ENCODE data around the gene PSMB9. TPM values are rescaled to one million over a fixed set of nuclear protein-coding genes. Genes with fewer than 3 reads are reported as not detected.

The PSMB9 gene
- total and polyA plus RNA-seq, 2 donors (not counting 1 experiment from before 2014, with no cell fraction given) = 64.4 to 75.0 TPM

- H3K9me3 ChIP-seq (ENCODE audit: control insufficient read depth, insufficient read depth, low read depth, low read length) = no peaks in the 10 kb centered on the region
- no peak overlapping the region for H3K27ac ChIP-seq (ENCODE audit: insufficient read depth, low read length)
- H3K4me2 ChIP-seq (ENCODE audit: extremely low read depth, insufficient read depth, low read length) = no peak overlapping the region
- no peak overlapping the region for H3K9ac ChIP-seq (ENCODE audit: insufficient read depth, low read length)
- no peaks in the 10 kb centered on the region for H3K27me3 ChIP-seq (ENCODE audit: control insufficient read depth, insufficient read depth, low read length)
- no peaks in the 10 kb centered on the region for H3K4me1 ChIP-seq (ENCODE audit: control insufficient read depth, extremely low read depth, insufficient read depth, low read length)
- H4K20me1 ChIP-seq (ENCODE audit: control insufficient read depth, extremely low read depth, insufficient read depth, low read length) = no peaks in the 10 kb centered on the region
- DNase-seq (ENCODE audit: low read depth in 2 of 2) = no peak
- H3K79me2 ChIP-seq (ENCODE audit: control insufficient read depth, insufficient read depth, low read length) = peaks cover 3% of the 10 kb centered on the region
- H3K36me3 ChIP-seq (ENCODE audit: control insufficient read depth, insufficient read depth, low read length) = peaks cover 10% of the 10 kb centered on the region
- H3K4me3 ChIP-seq (replicated peaks in 1 of 4; ENCODE audit: control extremely low read depth in 1 of 4, insufficient read depth in 1 of 4, low read depth in 3 of 4, low read length in 4 of 4) = peak overlapping the region in 1 of 4 experiments; percentile 6
- no peak for TF ChIP-seq CTCF (conservative IDR thresholded peaks at IDR 0.05 in 1 of 2, IDR thresholded peaks at IDR 0.05 in 1 of 2; ENCODE audit: low read depth in 1 of 2, low read length in 2 of 2)
- TF ChIP-seq EZH2 (IDR thresholded peaks at IDR 0.05; ENCODE audit: low read length, missing control alignments) = no peak
- H2AFZ ChIP-seq (ENCODE audit: low read length) = no peak overlapping the region
Observed at GRCh38 chr6:32836873-32837272, 17.1 kb upstream of the PSMB9 start.

GRCh38 chr6:32837651-32838113 lies 16.3 kb upstream of the PSMB9 start:
- Histone ChIP-seq H3K27me3 (ENCODE audit: control insufficient read depth, insufficient read depth, low read length) (no peaks in the 10 kb centered on the region), H3K27ac (ENCODE audit: insufficient read depth, low read length) (peak overlapping the region; percentile 90), H3K4me2 (ENCODE audit: extremely low read depth, insufficient read depth, low read length) (peak overlapping the region; percentile 98), H3K79me2 (ENCODE audit: control insufficient read depth, insufficient read depth, low read length) (peaks cover 3% of the 10 kb centered on the region), H3K4me1 (ENCODE audit: control insufficient read depth, extremely low read depth, insufficient read depth, low read length) (no peaks in the 10 kb centered on the region), H3K36me3 (ENCODE audit: control insufficient read depth, insufficient read depth, low read length) (peaks cover 10% of the 10 kb centered on the region), H3K9me3 (ENCODE audit: control insufficient read depth, insufficient read depth, low read depth, low read length) (no peaks in the 10 kb centered on the region), H2AFZ (ENCODE audit: low read length) (peak overlapping the region; percentile 88), H3K9ac (ENCODE audit: insufficient read depth, low read length) (peak overlapping the region; percentile 51), H4K20me1 (ENCODE audit: control insufficient read depth, extremely low read depth, insufficient read depth, low read length) (no peaks in the 10 kb centered on the region), H3K4me3 (replicated peaks in 1 of 4; ENCODE audit: control extremely low read depth in 1 of 4, insufficient read depth in 1 of 4, low read depth in 3 of 4, low read length in 4 of 4) (peak overlapping the region; percentile 78 to 88 (median 78))
- TF ChIP-seq CTCF (conservative IDR thresholded peaks at IDR 0.05 in 1 of 2, IDR thresholded peaks at IDR 0.05 in 1 of 2; ENCODE audit: low read depth in 1 of 2, low read length in 2 of 2) (no peak), EZH2 (IDR thresholded peaks at IDR 0.05; ENCODE audit: low read length, missing control alignments) (no peak)
- DNase-seq (ENCODE audit: low read depth in 2 of 2) = peak in 1 of 2 donors; percentile 42

GRCh38 chr6:32838114-32838958 lies 15.7 kb upstream of the PSMB9 start, which contains the start of gene TAP2:
Gene TAP2 (minus strand): TSS chr6:32838739. CDS start chr6:32838233, 506 bp downstream.
- peak; percentile 85 to 92 for DNase-seq (ENCODE audit: low read depth in 2 of 2)
- no peaks in the 10 kb centered on the region for H3K9me3 ChIP-seq (ENCODE audit: control insufficient read depth, insufficient read depth, low read depth, low read length)
- H2AFZ ChIP-seq (ENCODE audit: low read length) = peak within 1 kb of the TSS; percentile 88
- no peaks in the 10 kb centered on the region for H4K20me1 ChIP-seq (ENCODE audit: control insufficient read depth, extremely low read depth, insufficient read depth, low read length)
- H3K9ac ChIP-seq (ENCODE audit: insufficient read depth, low read length) = peak within 1 kb of the TSS; percentile 91
- H3K4me1 ChIP-seq (ENCODE audit: control insufficient read depth, extremely low read depth, insufficient read depth, low read length) = no peaks in the 10 kb centered on the region
- no peaks in the 10 kb centered on the region for H3K27me3 ChIP-seq (ENCODE audit: control insufficient read depth, insufficient read depth, low read length)
- TF ChIP-seq CTCF (conservative IDR thresholded peaks at IDR 0.05 in 1 of 2, IDR thresholded peaks at IDR 0.05 in 1 of 2; ENCODE audit: low read depth in 1 of 2, low read length in 2 of 2) (peak; percentile 88 to 94), EZH2 (IDR thresholded peaks at IDR 0.05; ENCODE audit: low read length, missing control alignments) (no peak)
- peak within 1 kb of the TSS; percentile 78 to 88 (median 78) for H3K4me3 ChIP-seq (replicated peaks in 1 of 4; ENCODE audit: control extremely low read depth in 1 of 4, insufficient read depth in 1 of 4, low read depth in 3 of 4, low read length in 4 of 4)
- H3K79me2 ChIP-seq (ENCODE audit: control insufficient read depth, insufficient read depth, low read length) = peaks cover 3% of the 10 kb centered on the region
- H3K36me3 ChIP-seq (ENCODE audit: control insufficient read depth, insufficient read depth, low read length) = peaks cover 10% of the 10 kb centered on the region
- peak within 1 kb of the TSS; percentile 98 for H3K4me2 ChIP-seq (ENCODE audit: extremely low read depth, insufficient read depth, low read length)
- H3K27ac ChIP-seq (ENCODE audit: insufficient read depth, low read length) = peak within 1 kb of the TSS; percentile 90

Data from fibroblast of lung (primary cell).